HG03159 (cell line): ENCODE data around the gene DCST1.
"Not testable (repeated sequence)": the region's sequence is repeated elsewhere in the genome, so short reads cannot be mapped to it uniquely, and the experiment has no call there.

Experiments used
- ATAC-seq: cut with Tn5 transposase; IDR thresholded peaks from one replicate; pipeline ENCODE4 v1.9.1; 2021; ENCODE audit warnings: mild to moderate bottlenecking, moderate library complexity; ENCODE audit not compliant: unreplicated experiment

DCST1 gene

GRCh38 chr1:155033524-155033923 lies at the start of gene DCST1, which contains the start of gene DCST2:
Gene DCST1 (plus strand): TSS chr1:155033824. CDS start chr1:155034037, 213 bp downstream.
Gene DCST2 (minus strand): TSS chr1:155033781. CDS start chr1:155033701, 80 bp downstream.
- no peak for ATAC-seq

- not testable (repeated sequence) for ATAC-seq
Measured at GRCh38 chr1:154986736-154987135, 46.9 kb upstream of the DCST1 start.

GRCh38 chr1:154987326-154987725 lies 46.3 kb upstream of the DCST1 start:
- ATAC-seq: no peak

GRCh38 chr1:154988058-154988954 lies 45.3 kb upstream of the DCST1 start:
- no peak for ATAC-seq

- ATAC-seq: no peak
Measured at GRCh38 chr1:154989195-154989860, 44.3 kb upstream of the DCST1 start.

- ATAC-seq: no peak
Measured at GRCh38 chr1:154990276-154990675, 43.3 kb upstream of the DCST1 start.

- no peak for ATAC-seq
Measured at GRCh38 chr1:154992721-154993571, 40.7 kb upstream of the DCST1 start.

GRCh38 chr1:154993572-154994268 lies 39.9 kb upstream of the DCST1 start, which contains the start of gene LENEP:
Gene LENEP (plus strand): TSS chr1:154993586. CDS start chr1:154993608, 22 bp downstream.
- ATAC-seq: no peak

- ATAC-seq: no peak
Measured at GRCh38 chr1:154994269-154994587, 39.4 kb upstream of the DCST1 start.

- ATAC-seq: no peak
Measured at GRCh38 chr1:154994591-154994990, 39.0 kb upstream of the DCST1 start.

GRCh38 chr1:154995301-154995983 lies 38.2 kb upstream of the DCST1 start:
- ATAC-seq: not testable (repeated sequence)

- no peak for ATAC-seq
Measured at GRCh38 chr1:154996966-154997701, 36.5 kb upstream of the DCST1 start.

GRCh38 chr1:154998201-154998780 lies 35.3 kb upstream of the DCST1 start:
- ATAC-seq: no peak

- no peak for ATAC-seq
Measured at GRCh38 chr1:154998818-154999570, 34.6 kb upstream of the DCST1 start.

- no peak for ATAC-seq
Measured at GRCh38 chr1:154999571-155000410, 33.8 kb upstream of the DCST1 start.

GRCh38 chr1:155000411-155000725 lies 33.3 kb upstream of the DCST1 start:
- no peak for ATAC-seq

GRCh38 chr1:155000726-155001424 lies 32.7 kb upstream of the DCST1 start:
- ATAC-seq: peak; percentile 44
